GM18868 (cell line): ENCODE data around the gene C1orf174.

ENCODE experiments used
- ATAC-seq: cut with Tn5 transposase; IDR thresholded peaks from one replicate; pipeline ENCODE4 v1.9.1; 2021; ENCODE audit warnings: mild to moderate bottlenecking, moderate library complexity; ENCODE audit not compliant: unreplicated experiment

The C1orf174 gene

DNA sequence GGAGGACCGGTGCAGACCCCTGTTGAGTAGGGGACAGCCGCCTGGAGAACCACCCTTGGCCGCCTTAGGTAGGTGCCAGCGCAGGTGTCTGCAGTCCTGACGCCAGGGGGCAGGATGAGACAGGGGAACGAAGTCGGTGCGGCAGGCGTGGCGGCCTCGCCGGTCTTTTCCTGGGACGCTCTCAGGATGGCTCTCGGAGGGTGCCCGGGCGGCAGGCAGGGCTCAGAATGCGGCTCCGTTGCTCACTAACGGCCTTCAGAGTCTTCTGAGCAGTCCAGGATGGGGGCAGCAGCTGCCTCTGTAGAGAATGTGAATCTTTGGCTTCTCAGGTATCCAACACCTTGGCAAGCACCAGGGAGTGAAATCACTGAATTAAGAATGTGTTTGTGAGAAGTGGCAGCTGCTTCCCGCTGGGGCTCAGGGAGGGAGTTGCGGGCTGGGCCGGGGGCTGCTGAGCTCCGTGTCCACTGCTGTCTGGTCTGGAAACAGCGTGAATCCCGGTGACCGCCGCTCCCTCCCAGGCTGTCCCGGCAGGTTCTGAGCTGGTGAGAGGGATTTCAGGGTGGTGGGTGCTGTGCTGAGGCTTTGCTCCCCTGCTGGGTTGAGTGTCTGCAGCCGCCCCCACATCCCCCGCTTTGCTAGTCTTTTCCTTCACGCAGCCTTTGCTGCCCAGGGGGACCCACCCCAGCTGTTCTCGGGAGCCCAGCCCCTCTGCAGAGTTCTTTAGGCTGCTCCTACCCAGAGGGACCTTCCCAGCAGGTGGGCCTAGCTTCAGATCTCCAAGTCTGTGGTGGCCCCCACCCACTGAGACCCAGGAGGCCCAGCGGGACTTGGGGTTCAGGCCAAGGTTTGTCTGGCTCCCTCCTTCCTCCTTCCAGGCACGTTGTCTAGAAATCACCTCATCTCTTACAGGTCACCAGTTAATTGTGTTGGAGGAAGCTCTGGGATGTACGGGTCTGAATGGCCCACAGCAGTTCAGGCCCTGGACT is 11.1 kb upstream of the C1orf174 start:
- peak; percentile 59 for ATAC-seq

DNA sequence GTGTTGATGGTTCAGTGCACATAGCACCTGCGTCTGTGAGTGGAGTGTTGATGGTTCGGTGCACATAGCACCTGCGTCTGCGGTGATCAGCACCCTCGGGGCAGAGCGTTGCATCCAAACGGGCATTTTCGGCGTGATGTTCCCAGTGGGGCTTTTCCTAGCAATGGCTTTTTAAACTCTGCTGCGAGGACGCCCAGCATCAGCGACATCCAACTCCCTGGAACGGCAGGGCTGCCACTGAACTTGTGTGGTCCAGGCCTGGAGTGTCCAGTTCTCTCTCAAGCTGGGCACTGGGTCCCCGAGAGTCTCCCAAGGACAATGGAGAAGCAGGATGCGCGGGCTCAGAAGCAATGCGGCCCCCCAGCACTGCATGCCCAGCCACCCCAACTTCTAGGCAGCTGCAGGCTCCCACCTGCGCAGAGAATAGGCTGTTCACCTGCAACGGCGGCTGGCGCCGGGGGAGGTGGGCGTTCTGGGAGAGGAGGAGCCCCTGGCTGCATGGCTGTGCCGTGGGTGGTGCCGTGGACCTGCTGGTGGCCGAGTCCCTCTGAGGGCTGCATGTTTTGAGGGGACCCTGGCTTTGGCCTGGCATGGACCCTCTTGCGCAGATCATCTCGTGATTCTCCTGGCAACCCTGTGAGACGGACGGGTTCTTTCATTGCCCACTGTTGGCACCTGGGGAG is 10.1 kb upstream of the C1orf174 start:
- no peak for ATAC-seq

DNA sequence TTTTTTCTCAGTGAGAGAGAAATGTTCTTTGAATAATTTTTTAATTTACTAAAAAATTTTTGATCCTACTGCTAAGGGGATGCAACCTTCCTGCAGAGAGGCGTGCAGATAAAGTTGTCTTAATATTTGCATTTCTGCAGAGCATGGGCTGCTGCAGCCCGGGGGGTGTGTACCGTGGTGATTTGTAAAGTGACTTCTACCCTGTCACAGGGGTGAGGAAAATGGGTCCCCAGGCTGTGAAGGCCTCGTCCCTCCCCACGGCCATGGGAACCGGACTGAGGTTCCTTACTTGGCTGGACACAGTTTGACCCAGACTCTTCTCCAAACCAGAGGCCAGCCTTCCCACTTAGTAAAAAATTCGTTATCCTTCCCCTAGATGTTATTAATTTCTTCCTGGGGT is 9.5 kb upstream of the C1orf174 start:
- no peak for ATAC-seq

DNA sequence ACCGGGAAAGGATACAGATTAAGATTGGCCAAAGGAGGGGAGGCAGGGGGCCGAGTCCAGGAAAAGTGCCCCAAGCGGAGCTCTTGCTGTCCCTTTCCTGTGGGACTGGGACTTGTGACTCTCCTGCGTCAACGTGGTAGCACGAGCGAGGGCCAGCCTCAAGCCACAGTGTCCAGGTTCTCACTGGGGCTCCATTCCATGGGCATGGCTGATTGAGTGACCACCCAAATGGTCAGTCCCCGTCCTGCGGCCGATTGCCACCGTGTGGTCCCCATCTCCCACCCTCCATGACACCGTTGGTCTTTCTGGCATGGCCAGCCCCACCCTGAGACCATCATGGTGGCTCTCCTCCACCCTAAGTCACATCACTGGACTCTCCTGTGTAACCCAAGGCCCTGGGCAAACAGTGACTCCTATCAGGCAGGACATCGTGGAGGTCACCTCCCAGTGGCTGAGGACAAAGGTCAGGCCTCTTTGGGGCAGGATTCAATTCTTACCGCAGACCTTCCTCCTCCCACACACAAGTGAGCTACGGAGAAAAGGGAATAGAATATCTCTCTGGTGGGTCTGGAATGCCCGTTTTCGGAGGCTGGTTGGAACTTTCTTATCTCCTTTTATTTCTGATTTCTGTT is 8.9 kb upstream of the C1orf174 start:
- ATAC-seq = no peak

DNA sequence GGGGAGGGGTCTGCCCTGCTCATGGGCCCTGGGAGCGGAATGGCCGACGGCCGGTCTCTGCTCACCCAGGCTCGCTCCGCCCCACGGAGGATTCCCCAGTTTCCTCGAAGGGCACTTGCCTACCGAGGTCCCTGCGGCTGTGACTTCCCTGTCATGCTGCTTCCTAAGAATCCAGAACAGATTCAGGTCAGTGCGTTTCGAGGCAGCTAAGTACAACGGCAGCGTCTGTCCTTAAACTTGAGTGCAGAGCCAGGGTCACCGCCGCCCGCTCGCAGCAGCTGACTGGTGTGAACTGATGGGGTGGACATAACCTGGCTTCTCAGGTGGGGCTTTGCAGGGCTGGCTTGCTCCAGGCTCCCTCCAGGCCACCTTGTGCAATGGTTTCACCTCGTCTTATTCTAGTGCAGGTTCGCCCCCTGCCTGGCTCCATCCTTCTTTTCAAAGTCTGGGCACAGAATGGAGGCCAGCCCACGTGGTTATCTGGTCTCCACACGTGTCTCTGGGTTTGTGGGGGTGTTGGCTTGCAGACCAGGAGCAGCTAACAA is 7.6 kb upstream of the C1orf174 start:
- no peak for ATAC-seq

- no peak for ATAC-seq
Measured at GRCh38 chr1:3907031-3907534, 7.0 kb upstream of the C1orf174 start.

DNA sequence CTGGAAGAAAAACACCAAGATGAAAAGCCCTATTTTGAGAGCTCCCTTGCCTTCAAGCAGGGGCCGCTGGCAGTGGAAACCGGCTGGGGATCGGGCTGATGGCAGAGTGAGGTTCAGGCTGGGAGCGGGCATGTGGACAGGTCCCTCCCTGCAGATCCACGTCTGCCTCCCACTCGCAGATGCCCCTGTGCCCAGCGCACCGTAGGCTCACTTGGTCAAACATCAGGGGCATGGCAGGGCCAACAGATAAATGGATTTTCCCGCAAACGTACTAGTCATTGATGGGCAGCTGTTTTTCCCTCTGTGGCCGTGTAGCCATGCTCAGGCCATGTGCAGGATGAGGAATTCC is 6.6 kb upstream of the C1orf174 start:
- ATAC-seq = no peak

DNA sequence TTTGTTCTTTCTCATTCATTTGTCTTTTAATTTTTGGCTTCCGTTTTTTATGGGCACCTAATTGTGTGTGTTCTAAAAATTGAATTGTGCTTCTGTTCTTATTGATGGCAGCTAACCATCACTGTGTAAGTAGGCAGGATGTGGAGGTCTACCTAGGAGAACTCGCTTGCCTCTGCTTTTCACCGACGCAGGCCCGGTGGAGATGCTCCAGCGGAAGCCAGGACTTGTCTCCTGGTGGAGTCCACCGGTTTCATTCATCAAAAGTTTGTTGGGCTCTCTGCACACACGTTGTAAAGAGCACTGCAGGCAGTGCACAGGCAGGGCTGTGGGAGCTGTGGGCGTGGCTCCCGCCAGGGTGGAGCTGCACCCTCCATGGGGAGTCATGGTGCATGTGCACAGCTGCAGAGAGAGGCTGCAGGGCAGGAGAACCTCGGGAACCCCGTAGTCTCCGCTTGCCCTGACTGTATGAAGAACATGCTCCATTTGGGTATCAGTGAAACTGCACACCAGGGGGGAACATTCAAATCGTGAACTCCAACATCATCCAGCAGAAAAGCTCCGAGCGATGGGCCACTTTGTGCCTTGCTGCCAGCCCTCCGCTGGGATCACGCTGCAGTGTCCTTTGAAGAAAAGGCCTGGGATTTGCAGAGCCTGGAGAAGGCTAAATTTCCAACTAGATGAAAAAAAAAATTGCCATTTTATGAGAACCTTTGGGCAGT is 6.0 kb upstream of the C1orf174 start:
- no peak for ATAC-seq

DNA sequence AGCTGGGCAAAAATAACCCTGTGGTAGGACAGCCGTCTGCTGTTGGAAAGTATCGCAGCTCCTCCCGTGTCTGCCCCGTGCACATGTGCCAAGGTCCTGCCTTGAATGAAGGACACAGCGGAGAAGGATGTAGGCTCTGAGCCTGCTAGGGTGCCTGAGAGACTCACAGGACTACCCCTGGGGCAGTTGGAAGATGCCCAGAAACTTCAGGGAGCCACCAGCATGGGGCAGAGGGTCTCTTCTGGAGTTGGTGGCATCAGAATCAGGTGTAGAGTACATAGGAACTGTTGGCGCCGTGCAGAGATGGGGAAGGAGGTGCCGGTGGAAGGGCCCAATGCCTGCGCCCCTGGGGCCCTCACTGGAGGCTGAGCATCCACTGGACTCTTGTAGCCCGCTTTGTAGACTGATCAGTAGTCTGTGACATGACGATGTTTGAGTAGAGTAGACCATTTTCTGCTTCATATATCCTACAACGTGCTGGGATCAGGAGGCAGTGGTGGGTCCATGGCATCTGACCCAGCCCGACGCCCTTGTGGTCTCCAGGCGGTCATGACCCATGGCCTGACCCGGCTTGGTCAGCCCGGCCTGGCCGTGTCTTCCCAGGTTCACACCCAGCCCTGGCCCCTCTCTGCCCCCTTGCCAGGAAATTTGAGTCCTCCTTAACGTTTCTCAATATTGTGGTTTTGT is 5.3 kb upstream of the C1orf174 start:
- no peak for ATAC-seq

DNA sequence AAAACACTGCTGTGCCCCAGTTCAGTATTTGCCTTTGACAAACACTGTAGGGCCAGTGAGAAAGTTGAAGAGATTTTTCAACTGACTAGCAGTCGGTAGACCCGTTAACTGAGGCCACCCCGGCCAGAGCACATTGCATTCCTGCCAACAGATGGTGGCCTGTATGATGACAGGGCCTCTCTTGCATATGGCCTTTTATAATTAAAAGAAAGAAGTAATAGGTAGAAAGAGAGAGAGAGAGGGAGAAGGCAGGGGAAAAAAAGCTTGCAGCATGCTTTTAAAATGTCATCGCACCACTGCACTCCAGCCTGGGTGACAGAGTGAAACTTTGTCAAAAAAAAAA is 4.7 kb upstream of the C1orf174 start:
- ATAC-seq = no peak

GRCh38 chr1:3904006-3904842 is 4.2 kb upstream of the C1orf174 start:
- ATAC-seq = no peak

GRCh38 chr1:3903141-3904005 is 3.3 kb upstream of the C1orf174 start:
- no peak for ATAC-seq

DNA sequence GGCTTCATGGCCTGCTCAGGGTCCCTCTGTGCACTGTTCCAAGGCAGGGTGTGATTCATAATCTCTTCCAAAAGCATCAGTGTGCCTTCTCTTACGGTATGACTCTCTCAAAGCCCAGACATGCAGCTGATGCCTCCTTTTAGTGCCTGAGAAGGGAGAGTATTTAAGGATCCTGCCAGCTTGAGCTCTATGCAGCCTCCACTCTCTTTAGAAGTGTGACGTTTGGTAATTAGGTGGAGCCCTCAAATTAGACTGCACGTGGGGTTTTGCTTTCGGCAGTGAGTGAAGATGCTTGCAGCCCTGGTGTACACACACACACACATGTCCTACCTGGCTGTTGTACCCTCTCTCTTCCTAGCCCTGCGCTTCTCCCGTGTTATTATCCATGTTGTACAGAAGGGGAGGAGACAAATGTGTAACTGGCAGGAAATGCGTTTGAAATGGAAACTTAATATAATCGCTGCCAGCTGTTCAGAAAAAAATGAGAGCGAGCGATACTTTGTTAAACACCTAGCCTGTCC is 2.6 kb upstream of the C1orf174 start:
- ATAC-seq = no peak

DNA sequence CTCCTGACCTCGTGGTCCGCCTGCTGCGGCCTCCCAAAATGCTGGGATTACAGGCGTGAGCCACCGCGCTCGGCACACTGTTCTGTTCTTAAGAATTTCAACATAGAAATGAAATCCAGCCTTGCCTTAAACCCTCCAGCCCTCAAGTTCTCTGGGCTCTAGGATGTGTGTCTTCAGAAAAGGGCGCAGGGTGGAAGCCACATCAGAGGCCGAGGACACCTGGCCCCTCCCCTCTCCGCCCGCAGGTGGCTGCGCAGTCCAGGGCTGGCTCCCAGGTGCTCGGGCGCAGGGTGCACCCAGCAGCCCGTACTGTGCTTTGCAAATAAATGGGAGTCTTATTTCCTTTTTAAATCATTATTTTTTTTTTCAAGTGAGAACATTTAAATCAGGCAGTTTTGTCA is 2.0 kb upstream of the C1orf174 start:
- no peak for ATAC-seq

- peak; percentile 55 for ATAC-seq
Measured at GRCh38 chr1:3900969-3901529, 977 bp upstream of the C1orf174 start.

- ATAC-seq = no peak
Measured at GRCh38 chr1:3899754-3900149, 320 bp downstream of the C1orf174 start.

DNA sequence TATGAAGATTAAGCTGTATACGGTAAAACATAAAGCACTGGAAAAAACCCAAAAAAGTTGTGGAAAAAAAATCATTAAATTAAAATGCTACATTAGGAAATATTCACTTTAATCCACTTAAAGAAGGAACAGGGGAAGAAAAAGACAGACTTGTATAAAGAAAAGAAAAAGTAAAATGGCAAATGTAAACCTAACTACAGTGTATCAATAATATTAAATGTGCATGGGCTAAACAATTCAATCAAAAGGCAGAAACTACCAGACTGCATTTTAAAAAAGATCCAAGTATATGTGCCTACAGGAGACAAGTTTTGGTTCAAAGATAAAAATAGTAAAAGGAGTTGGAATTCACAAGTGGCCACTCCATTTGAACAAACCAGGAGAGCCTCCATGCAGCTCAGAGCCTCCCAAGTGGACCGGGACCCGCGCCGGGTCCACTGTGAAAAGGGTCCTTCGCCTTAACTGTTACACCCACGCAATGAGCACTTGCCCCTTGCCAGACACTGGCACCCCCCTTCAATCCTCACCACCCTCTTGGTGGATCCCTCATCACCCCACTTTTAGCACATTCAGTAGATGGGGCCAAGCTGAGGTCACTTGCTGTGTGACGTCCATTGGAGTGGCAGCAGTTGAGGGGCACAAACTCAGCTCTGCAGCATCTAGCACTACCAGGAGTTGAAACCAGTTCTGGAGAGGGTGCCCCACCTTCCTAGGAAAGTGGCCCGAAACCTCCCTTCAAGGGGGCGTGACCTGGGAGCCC is 898 bp downstream of the C1orf174 start:
- ATAC-seq = no peak
